Uterus (tissue), 2 donors: Measurements from ENCODE around the gene PXK.

Source experiments
- CTCF ChIP-seq, 4 experiments: fragments of 200-600 bp in 2 of 4; fragments of 450-650 bp in 2 of 4; sonication (generic) in 2 of 4; IDR thresholded peaks; one replicate each; pipeline ENCODE4 v1.5.1; 2016 to 2019; ENCODE audit warnings: antibody characterized with exemption in 4 of 4, mild to moderate bottlenecking in 2 of 4, moderate library complexity in 1 of 4
- POLR2A ChIP-seq, 2 donors: fragments of 450-650 bp; IDR thresholded peaks; one replicate each; pipeline ENCODE4 v1.6.1; 2016; ENCODE audit warnings: antibody characterized with exemption in 2 of 2, mild to moderate bottlenecking in 1 of 2, moderate library complexity in 1 of 2

- no peak for TF ChIP-seq CTCF (IDR thresholded peaks at IDR 0.05)
- no peak for TF ChIP-seq POLR2A (IDR thresholded peaks at IDR 0.05)
Measured at GRCh38 chr3:58322793-58323192, 9.9 kb upstream of the PXK start.
